ENCODE measurements around the gene DHX30.

- no peak for TF ChIP-seq CTCF (IDR thresholded peaks at IDR 0.05; ENCODE audit: insufficient read depth, low read depth, low read length)
- no peak for TF ChIP-seq EZH2 (IDR thresholded peaks at IDR 0.05; ENCODE audit: insufficient read depth, low read length)
These were observed 8.4 kb upstream of the DHX30 start for GRCh38 chr3:47794544-47794943.

All from astrocyte (in vitro differentiated cells and primary cell).